Stimulated activated CD4-positive, alpha-beta T cell treated with anti-CD3 and anti-CD28 coated beads, Interleukin-15, amount 100 ng/mL, for 1 hour (primary cell): ENCODE data around the gene PTCH2.
A peak's percentile ranks its signal among the peaks of the same experiment; 100 is the strongest.
"Not testable (repeated sequence)": the region's sequence is repeated elsewhere in the genome, so short reads cannot be mapped to it uniquely, and the experiment has no call there.

Source experiments
- DNase-seq, 2 donors: peaks; one replicate each; pipeline ENCODE4 v3.0.0-alpha.2; 2020; ENCODE audit warnings: low read depth in 1 of 2, low spot score in 1 of 2

PTCH2 gene

DNA sequence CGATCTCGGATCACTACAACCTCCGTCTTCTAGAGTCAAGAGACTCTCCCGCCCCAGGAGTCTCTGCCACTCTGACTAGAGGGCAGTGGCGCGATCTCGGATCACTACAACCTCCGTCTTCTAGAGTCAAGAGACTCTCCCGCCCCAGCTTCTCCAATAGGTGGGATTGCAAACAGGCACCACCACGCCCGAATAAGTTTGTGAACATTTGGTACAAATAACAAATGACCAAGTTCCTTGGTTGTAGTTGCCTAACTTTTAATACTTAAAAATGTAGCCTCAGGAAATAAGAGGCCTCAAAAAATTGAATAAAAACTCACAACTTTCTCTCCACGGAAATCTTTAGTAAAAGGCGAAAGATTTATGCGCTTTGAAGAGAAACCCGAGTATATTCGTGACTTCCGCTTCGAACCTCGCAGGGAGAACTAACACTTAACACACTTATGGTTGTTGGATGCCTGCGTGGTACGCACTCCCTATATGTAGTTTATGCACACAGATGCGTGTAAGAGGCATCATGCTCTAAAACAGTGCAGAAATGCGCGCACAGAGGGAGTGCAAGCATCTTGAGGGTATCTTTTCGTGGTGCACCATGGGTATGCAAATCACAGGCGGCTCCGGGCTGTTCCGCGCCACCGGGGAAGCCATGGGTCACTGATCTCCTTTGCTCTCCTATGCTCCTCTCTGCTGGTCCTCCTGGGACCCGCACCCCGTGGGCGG is 23.3 kb downstream of the PTCH2 start:
- peak; percentile 65 to 71 for DNase-seq

DNA sequence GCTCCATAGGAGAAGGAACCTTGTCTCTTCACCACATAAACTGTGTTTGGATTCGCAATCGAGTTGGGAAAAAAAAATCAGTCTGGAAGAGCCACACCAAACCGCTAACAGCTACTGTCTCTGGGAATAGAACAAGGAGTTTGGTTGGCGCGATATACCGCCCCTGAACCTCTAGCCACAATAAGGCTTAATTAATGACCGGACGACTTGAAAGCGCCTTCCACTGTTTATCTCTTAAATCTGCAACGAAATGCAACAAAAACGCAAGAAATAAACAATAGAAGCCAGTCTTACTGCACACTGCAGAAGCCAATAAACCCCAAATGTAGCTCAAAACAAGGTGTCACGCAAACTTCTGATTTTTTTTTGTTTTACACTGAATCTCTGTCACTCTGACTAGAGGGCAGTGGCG is 23.9 kb downstream of the PTCH2 start:
- peak in 1 of 2 donors; percentile 1 for DNase-seq

DNA sequence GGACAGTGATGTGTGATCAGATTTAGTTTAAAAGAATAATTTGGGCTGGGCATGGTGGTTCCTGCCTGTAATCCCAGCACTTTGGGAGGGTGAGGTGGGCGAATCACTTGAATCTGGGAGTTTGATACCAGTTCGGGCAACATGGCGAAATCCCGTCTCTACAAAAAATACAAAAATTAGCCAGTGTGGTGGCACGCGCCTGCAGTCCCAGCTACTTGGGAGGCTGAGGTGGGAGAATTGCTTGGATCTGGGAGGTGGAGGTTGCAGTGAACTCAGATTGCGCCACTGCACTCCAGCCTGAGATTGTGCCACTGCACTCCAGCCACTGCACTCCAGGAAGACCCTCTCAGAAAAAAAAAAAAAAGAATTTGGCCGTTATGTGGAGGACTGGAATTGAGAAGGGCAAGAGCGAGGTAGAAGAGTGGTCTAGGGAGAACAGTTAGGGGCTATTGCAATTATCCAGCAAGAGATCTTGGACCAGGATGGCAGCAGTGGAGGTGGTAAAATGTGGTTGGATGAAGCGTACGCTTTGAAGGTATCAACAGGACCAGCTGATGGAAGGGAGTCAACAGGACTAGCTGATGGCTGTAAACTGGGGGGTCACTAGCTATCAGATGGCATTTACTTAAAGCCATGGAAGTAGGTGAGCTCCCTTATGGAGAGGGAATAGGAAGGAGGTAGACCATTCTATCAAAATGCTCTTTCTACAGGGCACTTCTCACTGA is 25.1 kb downstream of the PTCH2 start:
- no peak for DNase-seq

DNA sequence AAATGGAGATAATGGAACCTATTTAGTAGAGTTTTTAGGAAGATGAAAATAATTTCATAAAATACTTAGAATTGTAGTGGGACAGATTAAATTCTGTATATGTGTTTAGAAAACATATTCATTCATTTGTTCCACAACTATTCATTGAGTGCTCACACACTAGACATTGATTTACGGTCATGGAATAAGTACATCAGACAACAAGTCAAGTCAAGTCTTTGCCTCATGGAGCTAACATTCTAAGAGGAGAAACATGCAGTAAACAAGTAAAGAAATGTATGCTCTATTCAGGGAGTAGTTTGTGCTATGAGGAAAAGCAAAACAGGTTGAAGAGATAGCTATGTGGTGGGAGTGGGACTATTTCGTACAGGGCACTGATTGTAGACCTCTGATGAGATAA is 25.7 kb downstream of the PTCH2 start:
- DNase-seq, result no peak

DNA sequence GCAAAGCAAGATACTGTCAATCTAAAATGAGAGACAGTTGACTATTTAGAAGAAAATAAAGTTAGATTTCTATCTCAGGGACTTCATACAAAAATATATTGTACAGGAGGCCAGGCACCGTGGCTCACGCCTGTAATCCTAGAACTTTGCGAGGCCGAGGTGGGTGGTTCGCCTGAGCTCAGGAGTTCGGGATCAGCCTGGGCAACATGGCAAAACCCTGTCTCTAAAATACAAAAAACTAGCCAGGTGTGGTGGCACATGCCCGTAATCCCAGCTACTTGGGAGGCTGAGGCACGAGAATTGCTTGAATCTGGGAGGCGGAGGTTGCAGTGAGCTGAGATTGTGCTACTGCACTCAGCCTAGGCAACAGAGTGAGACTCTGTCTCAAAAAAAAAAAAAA is 27.1 kb downstream of the PTCH2 start:
- not testable (repeated sequence) for DNase-seq

DNA sequence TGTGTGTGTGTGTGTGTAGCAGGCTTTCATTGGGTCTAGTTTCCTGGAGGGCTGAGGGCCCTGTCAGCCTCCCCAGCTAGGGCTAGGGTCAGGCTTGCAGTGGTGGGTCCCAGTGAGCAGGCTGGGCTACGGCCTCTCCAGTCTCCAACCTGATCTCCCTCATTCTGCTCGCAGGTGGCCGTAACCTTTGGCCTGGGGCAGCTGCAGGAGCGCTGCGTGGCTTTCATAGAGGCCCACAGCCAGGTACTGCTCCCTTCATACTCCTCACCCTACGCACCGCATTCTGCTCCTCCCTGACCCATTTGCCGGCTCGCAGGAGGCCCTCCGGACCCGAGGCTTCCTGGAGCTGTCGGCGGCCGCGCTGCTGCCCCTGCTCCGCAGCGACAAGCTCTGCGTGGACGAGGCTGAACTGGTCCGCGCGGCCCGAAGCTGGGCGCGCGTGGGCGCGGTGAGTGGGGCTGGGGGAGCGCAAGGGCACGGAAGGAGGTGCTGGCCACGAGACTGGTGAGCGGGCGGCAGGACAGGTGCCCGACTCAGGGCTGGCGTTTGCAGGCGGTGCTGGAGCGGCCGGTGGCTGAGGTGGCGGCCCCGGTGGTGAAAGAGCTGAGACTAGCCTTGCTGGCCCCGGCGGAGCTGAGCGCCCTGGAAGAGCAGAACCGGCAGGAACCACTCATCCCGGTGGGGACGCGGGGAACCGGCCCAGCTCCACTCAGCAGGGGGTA is 30.1 kb downstream of the PTCH2 start:
- no peak for DNase-seq

DNA sequence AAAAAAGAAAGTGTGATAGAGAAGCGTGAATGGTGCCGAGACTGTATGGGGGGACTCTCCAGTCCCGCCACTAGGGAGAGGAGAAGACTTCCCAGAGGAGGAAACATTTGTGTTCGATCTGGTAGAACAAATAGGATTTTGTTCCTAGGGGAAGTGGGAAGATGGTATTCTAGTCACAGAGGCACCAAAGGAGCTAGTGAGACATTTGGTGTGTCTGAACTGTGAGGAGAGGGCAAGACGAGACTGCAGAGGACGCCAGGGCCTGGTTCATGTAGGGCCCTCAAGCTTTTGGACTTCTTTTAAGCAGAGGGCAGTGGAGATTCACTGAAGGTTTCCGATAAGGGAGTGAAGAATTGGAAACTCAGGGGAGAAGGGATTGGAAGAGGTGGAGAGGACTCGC is 31.8 kb downstream of the PTCH2 start:
- no peak for DNase-seq

DNA sequence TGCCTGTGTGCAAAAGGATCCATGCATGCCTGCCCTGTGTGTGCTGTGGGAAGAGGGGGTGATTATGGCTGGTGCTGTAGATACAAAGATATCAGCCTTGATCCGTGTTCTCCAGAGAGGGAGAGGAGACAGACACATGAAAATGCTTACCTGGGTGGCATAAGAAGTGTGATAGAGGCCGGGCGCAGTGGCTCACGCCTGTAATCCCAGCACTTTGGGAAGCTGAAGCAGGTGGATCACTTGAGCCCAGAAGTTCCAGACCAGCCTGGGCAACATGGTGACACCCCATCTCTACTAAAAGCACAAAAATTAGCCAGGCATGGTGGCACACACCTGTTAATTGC is 32.3 kb downstream of the PTCH2 start:
- DNase-seq, result not testable (repeated sequence)

DNA sequence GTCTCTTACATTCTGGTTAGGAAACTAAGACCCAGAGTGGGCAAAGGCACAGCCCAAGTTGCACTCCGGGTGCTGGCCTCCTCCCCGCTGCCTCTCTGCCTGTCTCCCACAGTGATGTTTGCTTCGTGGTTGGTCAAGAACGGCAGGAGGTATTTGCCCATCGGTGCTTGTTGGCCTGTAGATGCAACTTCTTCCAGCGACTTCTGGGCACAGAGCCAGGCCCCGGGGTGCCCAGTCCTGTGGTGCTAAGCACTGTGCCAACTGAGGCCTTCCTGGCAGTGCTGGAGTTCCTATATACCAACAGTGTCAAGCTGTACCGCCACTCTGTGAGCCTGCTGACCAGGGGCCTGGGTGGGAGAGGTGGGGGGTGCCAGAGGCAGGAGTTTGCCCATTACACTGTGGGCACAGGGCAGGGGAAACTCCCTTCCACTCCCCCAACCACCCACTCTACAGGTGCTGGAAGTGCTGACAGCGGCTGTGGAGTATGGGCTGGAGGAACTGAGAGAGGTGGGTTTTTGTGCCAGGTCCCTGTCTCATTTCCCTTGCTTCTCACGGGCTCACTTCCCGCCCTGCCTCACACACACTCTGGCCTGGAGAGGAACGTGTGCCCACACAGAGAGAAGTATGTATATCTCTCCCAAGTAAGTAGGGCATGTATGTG is 32.8 kb downstream of the PTCH2 start:
- DNase-seq, result no peak

DNA sequence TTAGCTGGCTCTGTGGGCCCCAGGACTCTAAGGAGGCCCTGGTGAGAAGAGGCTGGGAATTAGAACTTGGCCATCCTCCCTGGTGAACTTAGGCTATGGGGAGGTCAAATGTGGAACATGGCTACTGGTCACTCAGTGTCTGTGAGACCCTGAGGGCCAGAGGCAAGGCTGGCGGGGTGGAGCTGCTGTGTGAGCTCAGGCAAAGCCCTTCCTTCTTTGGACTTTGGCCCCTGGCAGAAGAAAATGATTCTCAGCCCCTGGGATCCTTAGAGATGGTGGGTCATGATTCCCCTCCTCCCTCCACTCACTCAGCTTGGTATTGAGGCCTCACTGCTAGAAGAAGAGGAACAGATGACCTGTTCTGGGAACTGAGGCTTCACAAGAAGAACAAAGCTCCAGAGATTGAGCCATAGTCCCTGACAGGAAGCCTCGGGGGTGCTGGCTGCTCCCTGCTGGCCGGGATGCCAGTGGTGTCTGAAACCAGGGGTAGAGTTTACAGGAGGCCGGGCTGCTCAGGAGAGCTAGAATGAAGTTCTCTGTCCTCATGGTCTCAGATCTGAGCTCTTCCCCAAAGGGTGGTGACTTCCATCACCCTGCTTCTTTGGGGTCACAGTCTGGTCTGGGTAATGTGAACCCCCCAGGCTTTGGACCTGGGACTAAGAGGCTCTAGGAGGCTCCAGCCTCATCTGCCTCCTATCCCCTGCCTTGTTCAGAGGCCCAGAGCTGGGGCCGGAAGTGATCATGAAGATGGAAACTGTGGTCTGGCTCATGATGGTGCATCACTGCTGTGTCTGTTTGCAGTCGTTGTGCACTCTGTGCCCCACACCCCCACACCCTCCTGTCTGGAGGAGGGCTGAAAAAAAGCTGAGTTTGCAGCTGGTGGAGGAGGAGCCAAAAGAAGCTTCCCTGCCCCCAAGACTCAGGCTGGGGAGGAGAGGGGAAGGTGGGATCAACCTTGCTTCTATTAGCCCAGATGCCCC is 33.8 kb downstream of the PTCH2 start:
- DNase-seq, result peak; percentile 67 to 81

DNA sequence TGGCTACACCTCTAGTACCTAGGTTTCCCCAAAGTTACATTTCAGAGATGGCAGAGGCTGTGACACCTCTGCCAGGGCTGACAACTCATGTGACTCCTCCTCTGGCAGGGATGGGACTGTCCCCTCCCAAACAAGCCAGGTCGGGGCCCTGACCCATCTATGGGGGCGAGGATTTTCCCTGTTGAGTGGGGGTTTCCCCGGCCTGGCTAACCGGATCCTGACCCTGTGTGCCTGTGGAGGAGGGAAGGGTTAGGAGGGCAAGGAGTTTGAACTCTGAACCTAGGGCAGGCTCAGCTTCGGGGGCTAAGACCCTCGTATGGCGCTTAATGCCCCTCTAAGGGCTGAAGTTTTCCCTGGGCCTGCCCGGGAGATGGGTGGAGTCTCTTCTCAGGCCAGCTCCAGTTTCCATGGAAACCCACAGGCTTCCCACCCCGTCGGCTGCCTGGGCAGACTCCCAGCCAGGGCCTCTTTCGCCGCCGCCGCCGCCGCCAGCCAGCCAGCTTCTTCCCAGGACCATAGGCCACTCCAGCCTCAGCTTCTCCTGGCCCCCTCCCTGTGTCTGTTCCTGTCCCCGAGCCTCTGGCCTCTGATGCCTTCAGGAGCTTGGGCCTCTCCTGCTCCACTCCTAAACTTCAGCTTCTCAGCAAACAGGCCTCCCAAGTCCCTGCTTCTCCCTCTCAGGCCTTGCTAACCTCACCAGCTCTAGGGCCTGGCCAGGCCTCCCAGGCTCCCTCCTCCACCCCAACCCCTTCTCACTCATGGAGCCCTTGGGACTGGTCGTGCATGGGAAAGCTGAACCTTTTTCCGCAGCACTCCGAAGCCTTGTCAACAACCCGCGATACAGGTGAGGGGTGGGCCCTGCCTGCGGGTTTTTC is 34.8 kb downstream of the PTCH2 start, which contains the start of gene BTBD19:
Gene BTBD19 (plus strand): TSS at position 461 of the 875 bp plus-strand sequence. CDS start 298 bp downstream, at position 759.
- peak in 1 of 2 donors; percentile 71 for DNase-seq

DNA sequence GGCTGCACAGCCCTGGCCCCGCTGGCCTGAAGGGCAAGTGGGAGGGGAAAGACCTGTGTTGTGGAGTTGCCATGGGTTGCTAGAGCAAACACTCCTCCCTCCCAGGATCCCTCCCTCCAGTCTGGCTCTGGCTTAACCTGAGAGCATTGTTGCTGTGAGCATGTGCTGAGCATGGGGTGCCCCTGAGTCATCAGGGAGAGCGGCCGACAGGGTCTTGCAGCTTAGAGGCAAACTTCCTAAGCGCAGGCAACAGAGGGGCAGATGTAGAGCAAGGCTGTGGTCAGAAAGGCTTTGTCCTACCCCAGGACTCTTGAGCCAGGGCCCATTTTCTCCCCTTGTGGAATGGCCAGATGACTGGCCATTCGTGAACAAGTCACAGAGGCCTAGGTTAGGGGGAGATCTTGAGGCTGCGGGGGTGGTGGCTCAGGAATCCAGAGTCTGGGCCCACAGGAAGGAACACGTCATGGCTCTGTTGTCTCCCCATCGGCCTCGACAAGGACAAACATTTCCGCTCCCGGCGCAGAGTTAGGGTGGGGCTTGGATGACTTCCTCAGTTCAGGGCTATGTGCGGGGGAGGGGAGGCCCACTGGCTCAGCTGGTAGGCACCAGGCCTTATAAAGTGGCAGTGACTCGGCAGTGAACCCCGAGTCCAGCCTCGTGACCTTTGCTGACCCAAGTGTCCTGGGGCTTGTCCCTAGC is 35.5 kb downstream of the PTCH2 start:
- peak; percentile 67 to 83 for DNase-seq

DNA sequence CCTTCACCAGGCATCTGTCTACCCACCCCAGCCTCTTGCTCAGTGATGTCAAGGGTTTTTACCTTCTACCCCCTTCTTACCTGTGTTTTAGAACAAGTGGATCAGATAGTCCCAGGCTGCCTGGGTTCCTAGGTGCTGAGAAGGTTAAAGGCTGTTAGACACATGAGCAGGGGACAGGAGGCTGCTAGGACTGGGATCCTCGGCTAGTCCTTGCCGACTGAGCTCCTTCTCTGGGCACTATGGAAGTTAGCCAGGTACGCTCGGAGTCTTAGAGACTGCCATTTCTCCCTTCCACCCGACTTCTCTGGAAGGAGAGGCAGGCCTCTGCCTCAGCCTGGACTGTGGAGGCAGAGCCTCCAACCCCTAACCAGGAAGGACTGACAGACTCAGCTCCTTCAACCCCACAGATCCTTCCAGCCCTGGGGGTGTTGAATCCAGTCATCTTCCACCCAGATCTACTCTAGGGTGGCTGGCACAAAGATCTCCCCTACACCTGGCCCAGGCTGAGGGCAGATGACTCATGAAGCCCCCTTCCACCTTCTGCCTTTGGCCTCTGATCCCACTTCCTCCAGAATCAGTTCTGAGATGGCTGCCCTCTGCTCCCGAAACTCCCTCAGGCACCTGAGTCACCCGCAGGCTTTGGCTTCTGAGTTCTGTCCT is 36.2 kb downstream of the PTCH2 start, which contains the start of gene DYNLT4:
Gene DYNLT4 (minus strand): TSS at position 648 of the 660 bp plus-strand sequence. CDS start 683 bp downstream, outside the sequence.
- no peak for DNase-seq

DNA sequence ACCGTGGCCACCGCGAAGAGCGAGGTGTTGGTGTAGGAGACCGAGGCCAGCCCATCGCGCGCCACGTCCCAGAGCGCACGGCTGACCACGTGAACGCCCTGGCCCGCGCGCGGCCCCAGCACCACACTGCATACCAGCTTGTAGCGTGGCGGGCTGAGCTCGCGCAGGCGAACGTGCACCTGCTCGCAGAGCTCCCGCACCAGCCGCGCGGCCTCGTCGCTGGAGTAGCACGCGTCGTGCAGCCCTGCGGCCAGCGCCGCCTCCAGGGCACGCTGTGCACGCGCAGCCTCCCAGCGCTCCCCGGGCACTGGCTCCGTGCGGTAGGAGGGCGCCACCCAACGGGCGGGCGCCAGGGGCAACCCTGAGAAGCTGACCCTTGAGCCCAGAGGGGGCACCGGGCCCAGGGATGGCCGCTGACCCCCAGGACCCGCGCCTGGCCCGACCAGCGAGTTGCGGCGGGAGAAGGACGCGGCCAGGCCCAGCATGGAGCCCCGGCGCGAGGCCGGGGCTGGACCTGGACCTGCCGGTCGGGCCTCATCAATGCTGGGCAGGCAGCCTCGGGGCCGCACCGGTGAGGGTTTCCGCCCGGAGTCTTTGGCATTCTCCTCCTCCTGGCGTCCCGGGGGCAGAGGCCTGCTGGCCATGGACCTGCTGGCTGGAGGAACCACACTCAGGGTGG is 36.9 kb downstream of the PTCH2 start:
- no peak for DNase-seq

DNA sequence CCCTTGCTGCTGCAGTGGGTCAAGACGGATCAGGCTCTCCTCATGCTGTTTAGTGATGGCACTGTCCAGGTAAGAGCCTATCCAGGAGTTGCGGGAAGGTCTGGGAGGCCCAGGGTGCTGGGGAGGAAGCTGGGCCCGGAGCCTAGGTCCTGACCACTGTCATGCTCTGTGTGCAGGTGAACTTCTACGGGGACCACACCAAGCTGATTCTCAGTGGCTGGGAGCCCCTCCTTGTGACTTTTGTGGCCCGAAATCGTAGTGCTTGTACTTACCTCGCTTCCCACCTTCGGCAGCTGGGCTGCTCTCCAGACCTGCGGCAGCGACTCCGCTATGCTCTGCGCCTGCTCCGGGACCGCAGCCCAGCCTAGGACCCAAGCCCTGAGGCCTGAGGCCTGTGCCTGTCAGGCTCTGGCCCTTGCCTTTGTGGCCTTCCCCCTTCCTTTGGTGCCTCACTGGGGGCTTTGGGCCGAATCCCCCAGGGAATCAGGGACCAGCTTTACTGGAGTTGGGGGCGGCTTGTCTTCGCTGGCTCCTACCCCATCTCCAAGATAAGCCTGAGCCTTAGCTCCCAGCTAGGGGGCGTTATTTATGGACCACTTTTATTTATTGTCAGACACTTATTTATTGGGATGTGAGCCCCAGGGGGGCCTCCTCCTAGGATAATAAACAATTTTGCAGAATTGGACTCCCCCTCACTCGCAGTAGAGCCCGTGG is 37.6 kb downstream of the PTCH2 start:
- DNase-seq, result no peak

DNA sequence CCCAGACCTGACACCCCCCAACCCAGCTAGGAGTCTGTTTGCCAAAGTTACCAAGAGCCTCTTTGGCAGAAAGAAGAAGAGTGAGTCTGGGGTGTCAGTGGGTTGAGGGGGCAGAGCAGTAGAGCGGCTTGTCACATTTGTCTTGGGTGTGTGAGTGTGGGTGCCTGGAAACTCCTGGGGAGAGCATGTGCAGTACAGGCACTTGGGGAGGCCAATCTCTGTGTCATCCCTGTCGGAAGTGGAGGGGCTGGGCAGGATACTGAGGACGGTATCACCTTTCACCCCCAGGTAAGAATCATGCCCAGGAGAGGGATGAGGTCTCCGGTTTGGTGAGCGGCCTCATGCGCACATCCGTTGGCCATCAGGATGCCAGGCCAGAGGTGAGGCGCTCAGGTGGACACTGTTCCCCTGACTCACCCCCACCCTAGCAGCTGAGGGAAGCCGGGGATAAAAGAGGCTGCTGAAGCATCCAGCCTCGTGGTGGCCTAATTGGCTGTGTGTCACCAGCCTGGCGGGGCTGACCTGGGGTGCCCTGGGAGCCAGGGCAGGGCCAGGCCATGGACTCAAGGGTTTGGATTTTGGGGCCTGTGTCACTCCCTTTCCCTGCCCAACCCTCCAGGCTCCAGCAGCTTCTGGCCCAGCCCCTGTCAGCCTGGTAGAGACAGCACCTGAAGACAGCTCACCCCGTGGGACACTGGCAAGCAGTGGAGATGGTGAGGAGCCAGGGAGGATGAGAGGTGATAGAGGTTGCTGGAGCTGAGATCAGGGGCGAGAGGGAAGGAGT is 39.5 kb downstream of the PTCH2 start:
- no peak for DNase-seq
